DND-41 (cell line): ENCODE measurements around the gene GABRG3.

Experiments used
- ATAC-seq: fragments of 200-7000 bp; cut with Tn5 transposase; 3 replicates; pipeline ENCODE4 v1.9.1; 2021; ENCODE audit warnings: low read depth; ENCODE audit not compliant: insufficient read depth
- DNase-seq: peaks from one replicate; pipeline ENCODE4 v3.0.0-alpha.2; 2020
- H2AFZ ChIP-seq: 2 replicates; pipeline ENCODE4 v1.6.0; 2012; ENCODE audit warnings: low read depth, low read length
- H3K27ac ChIP-seq: 2 replicates; pipeline ENCODE4 v1.5.1; 2012; ENCODE audit warnings: low read length, inconsistent platforms
- H3K27me3 ChIP-seq: fragments of 200-600 bp; sonication (generic); 2 replicates; pipeline ENCODE4 v1.6.0; 2012; ENCODE audit warnings: low read length, mild to moderate bottlenecking, inconsistent platforms; ENCODE audit not compliant: insufficient read depth, poor library complexity
- H3K36me3 ChIP-seq: 2 replicates; pipeline ENCODE4 v1.5.1; 2012; ENCODE audit warnings: low read length, inconsistent platforms; ENCODE audit not compliant: insufficient read depth
- H3K4me1 ChIP-seq: 2 replicates; pipeline ENCODE4 v1.5.1; 2012; ENCODE audit warnings: mild to moderate bottlenecking, low read length; ENCODE audit not compliant: insufficient read depth
- H3K4me2 ChIP-seq: 2 replicates; pipeline ENCODE4 v1.6.0; 2012; ENCODE audit warnings: mild to moderate bottlenecking, moderate library complexity, low read length, inconsistent platforms; ENCODE audit not compliant: insufficient read depth
- H3K4me3 ChIP-seq, 2 experiments: fragments of 200-600 bp in 1 of 2; shearing (Covaris generic) in 1 of 2; 2 replicates each; pipeline ENCODE4 v1.5.1; 2012 to 2016; ENCODE audit warnings: inconsistent platforms in 2 of 2, low read length in 2 of 2, mild to moderate bottlenecking in 2 of 2, low read depth in 1 of 2, moderate library complexity in 1 of 2
- H3K79me2 ChIP-seq: 2 replicates; pipeline ENCODE4 v1.6.0; 2012; ENCODE audit warnings: low read length, inconsistent platforms; ENCODE audit not compliant: insufficient read depth
- H3K9ac ChIP-seq: 2 replicates; pipeline ENCODE4 v1.6.0; 2012; ENCODE audit warnings: low read depth, mild to moderate bottlenecking, inconsistent platforms, low read length, moderate library complexity
- H3K9me3 ChIP-seq: 2 replicates; pipeline ENCODE4 v1.5.1; 2012; ENCODE audit warnings: low read length, moderate library complexity, mild to moderate bottlenecking, inconsistent platforms; ENCODE audit not compliant: insufficient read depth, severe bottlenecking
- H4K20me1 ChIP-seq: 2 replicates; pipeline ENCODE4 v1.6.0; 2012; ENCODE audit warnings: low read length; ENCODE audit not compliant: insufficient read depth
- EZH2 ChIP-seq: IDR thresholded peaks from 3 replicates; pipeline ENCODE4 v1.6.1; 2012; ENCODE audit warnings: borderline replicate concordance, low read depth, mild to moderate bottlenecking, moderate library complexity, low read length, inconsistent platforms; ENCODE audit not compliant: severe bottlenecking
- TF ChIP-seq, protein P1 (sequence below): IDR thresholded peaks from 2 replicates; pipeline ENCODE4 v1.5.1; 2012; ENCODE audit warnings: borderline replicate concordance, low read length, moderate library complexity, mild to moderate bottlenecking; ENCODE audit not compliant: poor library complexity, severe bottlenecking; ENCODE audit errors: extremely low read depth

The GABRG3 gene

DNA sequence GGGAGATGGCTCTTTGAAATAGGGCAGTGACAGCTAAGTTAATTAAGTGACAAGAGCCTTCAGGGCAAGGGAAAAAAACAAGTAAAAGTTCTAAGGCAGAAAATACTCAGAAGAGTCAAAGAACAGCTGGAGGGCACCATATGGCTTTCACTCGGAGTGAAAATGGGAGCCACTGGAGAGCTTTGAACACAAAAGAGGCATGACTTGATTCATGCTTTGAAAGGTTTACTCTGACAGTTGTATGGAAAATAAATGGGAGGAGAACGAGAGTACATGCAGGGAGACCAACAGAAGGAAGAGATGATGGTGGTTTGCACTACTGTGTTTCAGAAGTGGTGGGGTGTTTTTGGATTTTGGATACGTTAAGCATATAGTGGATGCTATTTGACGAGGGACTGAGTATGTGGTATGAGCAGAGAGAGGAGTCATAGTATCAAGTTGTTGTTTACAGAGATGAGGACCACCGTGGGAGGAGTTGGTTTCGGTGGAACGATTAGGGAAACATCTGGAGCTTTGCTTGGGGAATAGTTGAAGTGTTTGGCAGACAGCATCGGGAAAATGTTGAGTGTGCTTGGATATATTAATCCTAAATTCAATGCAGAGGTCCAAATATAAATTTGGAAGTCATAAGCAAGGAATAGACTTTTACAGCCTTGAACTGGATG is 411.5 kb downstream of the GABRG3 start:
- no peak overlapping the region for H3K4me3 ChIP-seq
- no peak overlapping the region for H3K9ac ChIP-seq
- DNase-seq (no peak), ATAC-seq (no peak)
- no peaks in the 10 kb centered on the region for H3K9me3 ChIP-seq
- no peaks in the 10 kb centered on the region for H3K79me2 ChIP-seq
- no peak overlapping the region for H3K27ac ChIP-seq
- no peaks in the 10 kb centered on the region for H3K36me3 ChIP-seq
- H3K4me1 ChIP-seq, result no peaks in the 10 kb centered on the region
- TF ChIP-seq, protein P1, sequence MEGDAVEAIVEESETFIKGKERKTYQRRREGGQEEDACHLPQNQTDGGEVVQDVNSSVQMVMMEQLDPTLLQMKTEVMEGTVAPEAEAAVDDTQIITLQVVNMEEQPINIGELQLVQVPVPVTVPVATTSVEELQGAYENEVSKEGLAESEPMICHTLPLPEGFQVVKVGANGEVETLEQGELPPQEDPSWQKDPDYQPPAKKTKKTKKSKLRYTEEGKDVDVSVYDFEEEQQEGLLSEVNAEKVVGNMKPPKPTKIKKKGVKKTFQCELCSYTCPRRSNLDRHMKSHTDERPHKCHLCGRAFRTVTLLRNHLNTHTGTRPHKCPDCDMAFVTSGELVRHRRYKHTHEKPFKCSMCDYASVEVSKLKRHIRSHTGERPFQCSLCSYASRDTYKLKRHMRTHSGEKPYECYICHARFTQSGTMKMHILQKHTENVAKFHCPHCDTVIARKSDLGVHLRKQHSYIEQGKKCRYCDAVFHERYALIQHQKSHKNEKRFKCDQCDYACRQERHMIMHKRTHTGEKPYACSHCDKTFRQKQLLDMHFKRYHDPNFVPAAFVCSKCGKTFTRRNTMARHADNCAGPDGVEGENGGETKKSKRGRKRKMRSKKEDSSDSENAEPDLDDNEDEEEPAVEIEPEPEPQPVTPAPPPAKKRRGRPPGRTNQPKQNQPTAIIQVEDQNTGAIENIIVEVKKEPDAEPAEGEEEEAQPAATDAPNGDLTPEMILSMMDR, result no peak
- no peak for TF ChIP-seq EZH2
- H2AFZ ChIP-seq, result no peak overlapping the region
- H3K4me2 ChIP-seq, result no peak overlapping the region
- no peaks in the 10 kb centered on the region for H4K20me1 ChIP-seq
- no peaks in the 10 kb centered on the region for H3K27me3 ChIP-seq

DNA sequence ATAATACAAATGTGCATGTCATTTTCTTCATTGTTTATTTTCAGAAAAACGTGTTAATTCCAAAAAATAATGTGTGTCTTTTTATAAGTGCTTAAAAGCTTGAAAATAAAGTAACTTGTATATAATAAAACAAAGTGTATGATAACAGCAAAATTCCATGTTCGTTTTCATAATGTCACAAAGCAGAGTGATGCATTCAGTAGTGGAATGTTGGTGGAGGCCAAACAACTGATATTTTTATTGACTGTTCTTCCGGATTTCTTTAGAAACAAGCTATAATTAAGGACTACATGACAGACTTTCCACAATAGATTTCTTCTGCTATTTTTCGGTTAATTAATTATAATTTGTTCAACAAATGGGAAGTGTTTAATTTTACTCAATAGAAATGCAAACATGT is 412.7 kb downstream of the GABRG3 start:
- Histone ChIP-seq H3K27me3 (no peaks in the 10 kb centered on the region), H3K4me2 (no peak overlapping the region), H3K36me3 (no peaks in the 10 kb centered on the region), H3K4me1 (no peaks in the 10 kb centered on the region), H3K79me2 (no peaks in the 10 kb centered on the region), H3K27ac (no peak overlapping the region), H3K9ac (no peak overlapping the region), H4K20me1 (no peaks in the 10 kb centered on the region), H3K4me3 (no peak overlapping the region), H3K9me3 (no peaks in the 10 kb centered on the region), H2AFZ (no peak overlapping the region)
- DNase-seq (no peak), ATAC-seq (no peak)
- TF ChIP-seq, protein P1, result no peak
- no peak for TF ChIP-seq EZH2

DNA sequence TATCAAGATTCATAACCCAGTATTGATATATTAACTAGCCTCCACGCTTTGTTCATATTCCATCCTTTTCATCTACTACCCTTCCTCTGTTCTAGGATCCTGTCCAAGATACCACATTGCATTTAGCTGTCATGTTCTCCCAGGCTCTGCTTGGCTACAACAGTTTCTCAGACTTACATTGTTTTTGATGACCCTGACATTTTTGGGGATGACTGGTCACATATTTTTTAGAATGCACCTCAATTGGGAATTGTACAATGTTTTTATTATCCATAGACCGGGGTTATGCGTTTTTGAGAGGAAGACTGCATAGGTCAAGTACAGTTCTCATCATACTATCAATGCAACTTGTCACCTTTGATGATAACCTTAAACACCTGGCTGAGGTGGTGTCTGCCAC is 421.2 kb downstream of the GABRG3 start:
- Histone ChIP-seq H3K27ac (no peak overlapping the region), H3K27me3 (no peaks in the 10 kb centered on the region)
- no peak for DNase-seq

More for the DNA sequence above, 421.2 kb downstream of the GABRG3 start:
- Histone ChIP-seq H4K20me1 (no peaks in the 10 kb centered on the region), H3K4me2 (no peak overlapping the region), H2AFZ (no peak overlapping the region), H3K36me3 (no peaks in the 10 kb centered on the region), H3K4me1 (no peaks in the 10 kb centered on the region), H3K9me3 (no peaks in the 10 kb centered on the region), H3K9ac (no peak overlapping the region), H3K79me2 (no peaks in the 10 kb centered on the region), H3K4me3 (no peak overlapping the region)
- TF ChIP-seq EZH2, result no peak
- TF ChIP-seq, protein P1, result no peak
- ATAC-seq, result no peak
